Suprapubic skin (tissue), 3 donors: ENCODE data around the gene RAD9A.

Experiments
- POLR2A ChIP-seq, 2 donors: fragments of 450-650 bp; IDR thresholded peaks; one replicate each; pipeline ENCODE4 v1.6.1; 2017; ENCODE audit warnings: antibody characterized with exemption in 2 of 2, mild to moderate bottlenecking in 2 of 2, moderate library complexity in 2 of 2
- TF ChIP-seq, protein P1 (sequence below), 2 donors: fragments of 200-600 bp in 1 of 2; fragments of 450-650 bp in 1 of 2; sonication (generic) in 1 of 2; IDR thresholded peaks; one replicate each; pipeline ENCODE4 v1.5.1; 2016 to 2019; ENCODE audit warnings: antibody characterized with exemption in 2 of 2, mild to moderate bottlenecking in 1 of 2, moderate library complexity in 1 of 2

DNA sequence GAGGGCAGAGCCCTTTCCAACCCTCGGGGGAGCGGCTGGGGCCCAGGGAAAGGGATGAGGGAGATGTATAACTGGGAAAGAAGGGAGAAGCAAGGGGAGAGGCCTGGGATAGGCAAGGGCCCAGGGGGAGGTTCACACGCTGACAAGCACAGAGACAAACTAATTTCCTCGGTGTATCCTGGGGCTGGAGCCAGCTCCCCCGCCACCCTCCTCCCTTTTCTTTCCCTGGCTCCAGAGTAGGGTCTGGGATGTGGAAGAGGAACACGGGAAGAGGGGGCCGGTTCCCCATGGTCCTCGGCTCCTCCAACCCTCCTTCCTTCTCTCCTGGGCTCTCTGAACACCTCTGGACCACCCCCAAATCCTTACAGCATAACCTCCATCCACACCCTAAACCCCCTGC, 25.2 kb upstream of the RAD9A start:
- TF ChIP-seq, protein P1, sequence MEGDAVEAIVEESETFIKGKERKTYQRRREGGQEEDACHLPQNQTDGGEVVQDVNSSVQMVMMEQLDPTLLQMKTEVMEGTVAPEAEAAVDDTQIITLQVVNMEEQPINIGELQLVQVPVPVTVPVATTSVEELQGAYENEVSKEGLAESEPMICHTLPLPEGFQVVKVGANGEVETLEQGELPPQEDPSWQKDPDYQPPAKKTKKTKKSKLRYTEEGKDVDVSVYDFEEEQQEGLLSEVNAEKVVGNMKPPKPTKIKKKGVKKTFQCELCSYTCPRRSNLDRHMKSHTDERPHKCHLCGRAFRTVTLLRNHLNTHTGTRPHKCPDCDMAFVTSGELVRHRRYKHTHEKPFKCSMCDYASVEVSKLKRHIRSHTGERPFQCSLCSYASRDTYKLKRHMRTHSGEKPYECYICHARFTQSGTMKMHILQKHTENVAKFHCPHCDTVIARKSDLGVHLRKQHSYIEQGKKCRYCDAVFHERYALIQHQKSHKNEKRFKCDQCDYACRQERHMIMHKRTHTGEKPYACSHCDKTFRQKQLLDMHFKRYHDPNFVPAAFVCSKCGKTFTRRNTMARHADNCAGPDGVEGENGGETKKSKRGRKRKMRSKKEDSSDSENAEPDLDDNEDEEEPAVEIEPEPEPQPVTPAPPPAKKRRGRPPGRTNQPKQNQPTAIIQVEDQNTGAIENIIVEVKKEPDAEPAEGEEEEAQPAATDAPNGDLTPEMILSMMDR (IDR thresholded peaks at IDR 0.05), result no peak
- no peak for TF ChIP-seq POLR2A (IDR thresholded peaks at IDR 0.05)
